Brain microvascular endothelial cell (primary cell): ENCODE measurements around the gene ITGA3.

Experiments
- DNase-seq: peaks from one replicate; pipeline ENCODE4 v3.0.0-alpha.2; 2020
- H3K27ac ChIP-seq: fragments of 250-450 bp; sonication (Bioruptor Pico); 2 replicates; pipeline ENCODE4 v1.5.1; 2020; ENCODE audit warnings: mild to moderate bottlenecking, moderate library complexity
- H3K27me3 ChIP-seq: fragments of 250-450 bp; sonication (Bioruptor Pico); replicated peaks from 2 replicates; pipeline ENCODE4 v1.5.1; 2020; ENCODE audit warnings: mild to moderate bottlenecking
- H3K36me3 ChIP-seq: fragments of 250-450 bp; sonication (Bioruptor Pico); replicated peaks from 2 replicates; pipeline ENCODE4 v1.5.1; 2020; ENCODE audit warnings: mild to moderate bottlenecking
- H3K4me3 ChIP-seq: 2 replicates; pipeline ENCODE4 v1.5.1; 2011; ENCODE audit warnings: low read depth, mild to moderate bottlenecking, control low read depth, low read length, moderate library complexity
- in situ Hi-C: cut with HindIII; loops from 2 replicates; pipeline ENCODE4 v1.10.0; 2017; ENCODE audit warnings: low sequenced_read_pairs, low pct_ligation_motif_present
- TF ChIP-seq, protein P1 (sequence below): IDR thresholded peaks from 2 replicates; pipeline ENCODE4 v1.5.1; 2011; ENCODE audit warnings: low read depth, mild to moderate bottlenecking, moderate library complexity, low read length, control low read depth, inconsistent platforms; ENCODE audit errors: missing control alignments

Gene ITGA3

DNA sequence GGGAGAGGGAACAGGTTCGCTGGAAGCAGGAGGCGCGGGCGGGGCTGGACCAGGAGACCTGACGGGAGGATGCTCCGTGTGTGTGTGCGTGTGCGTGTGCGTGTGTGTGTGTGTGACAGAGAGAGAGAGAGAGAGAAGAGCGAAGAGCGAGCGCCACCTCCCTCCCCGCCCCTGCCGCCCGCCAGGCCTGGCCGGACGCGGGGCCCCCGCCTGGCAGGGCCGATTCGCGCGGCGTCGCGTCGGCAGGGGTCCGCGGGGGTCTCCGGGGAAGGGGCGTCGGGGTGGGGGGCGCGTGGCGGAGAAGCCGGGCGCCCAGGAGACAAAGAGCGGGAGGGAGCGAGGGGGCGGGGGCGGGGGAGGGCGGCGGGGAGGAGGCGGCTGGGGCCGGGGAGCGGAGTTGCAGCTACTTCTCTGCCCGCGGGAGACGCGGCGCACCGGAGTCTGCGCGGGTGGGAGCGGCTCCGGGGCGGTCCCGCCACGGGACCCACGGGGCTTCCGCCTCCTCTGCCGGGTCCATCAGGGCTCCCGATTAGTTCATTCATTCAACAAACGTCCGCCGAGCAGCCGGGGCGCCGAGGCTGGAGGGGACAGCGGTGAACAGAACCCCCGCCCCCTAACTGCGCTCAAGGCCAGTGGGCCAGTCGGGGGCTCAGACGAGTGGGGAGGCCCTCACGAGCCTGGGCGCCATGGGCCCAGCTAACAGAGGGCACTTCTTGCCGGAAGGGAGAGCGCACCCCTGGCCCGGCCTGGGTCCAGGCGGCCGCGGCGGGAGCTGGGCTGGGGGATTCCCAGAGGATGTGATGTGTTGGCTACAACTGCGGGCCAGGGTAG lies 74.0 kb downstream of the ITGA3 start, which contains the start of gene SAMD14:
Gene SAMD14 (minus strand): TSS at position 433 of the 831 bp plus-strand sequence. CDS start 5,201 bp downstream, outside the sequence.
- peaks cover 10% of the 10 kb centered on the region for H3K36me3 ChIP-seq
- TF ChIP-seq, protein P1, sequence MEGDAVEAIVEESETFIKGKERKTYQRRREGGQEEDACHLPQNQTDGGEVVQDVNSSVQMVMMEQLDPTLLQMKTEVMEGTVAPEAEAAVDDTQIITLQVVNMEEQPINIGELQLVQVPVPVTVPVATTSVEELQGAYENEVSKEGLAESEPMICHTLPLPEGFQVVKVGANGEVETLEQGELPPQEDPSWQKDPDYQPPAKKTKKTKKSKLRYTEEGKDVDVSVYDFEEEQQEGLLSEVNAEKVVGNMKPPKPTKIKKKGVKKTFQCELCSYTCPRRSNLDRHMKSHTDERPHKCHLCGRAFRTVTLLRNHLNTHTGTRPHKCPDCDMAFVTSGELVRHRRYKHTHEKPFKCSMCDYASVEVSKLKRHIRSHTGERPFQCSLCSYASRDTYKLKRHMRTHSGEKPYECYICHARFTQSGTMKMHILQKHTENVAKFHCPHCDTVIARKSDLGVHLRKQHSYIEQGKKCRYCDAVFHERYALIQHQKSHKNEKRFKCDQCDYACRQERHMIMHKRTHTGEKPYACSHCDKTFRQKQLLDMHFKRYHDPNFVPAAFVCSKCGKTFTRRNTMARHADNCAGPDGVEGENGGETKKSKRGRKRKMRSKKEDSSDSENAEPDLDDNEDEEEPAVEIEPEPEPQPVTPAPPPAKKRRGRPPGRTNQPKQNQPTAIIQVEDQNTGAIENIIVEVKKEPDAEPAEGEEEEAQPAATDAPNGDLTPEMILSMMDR: no peak
- no peak for DNase-seq
- H3K27ac ChIP-seq: no peak within 1 kb of the TSS
- no peaks in the 10 kb centered on the region for H3K27me3 ChIP-seq
- in situ Hi-C loops: no loop called here
- H3K4me3 ChIP-seq: peak within 1 kb of the TSS; percentile 56

DNA sequence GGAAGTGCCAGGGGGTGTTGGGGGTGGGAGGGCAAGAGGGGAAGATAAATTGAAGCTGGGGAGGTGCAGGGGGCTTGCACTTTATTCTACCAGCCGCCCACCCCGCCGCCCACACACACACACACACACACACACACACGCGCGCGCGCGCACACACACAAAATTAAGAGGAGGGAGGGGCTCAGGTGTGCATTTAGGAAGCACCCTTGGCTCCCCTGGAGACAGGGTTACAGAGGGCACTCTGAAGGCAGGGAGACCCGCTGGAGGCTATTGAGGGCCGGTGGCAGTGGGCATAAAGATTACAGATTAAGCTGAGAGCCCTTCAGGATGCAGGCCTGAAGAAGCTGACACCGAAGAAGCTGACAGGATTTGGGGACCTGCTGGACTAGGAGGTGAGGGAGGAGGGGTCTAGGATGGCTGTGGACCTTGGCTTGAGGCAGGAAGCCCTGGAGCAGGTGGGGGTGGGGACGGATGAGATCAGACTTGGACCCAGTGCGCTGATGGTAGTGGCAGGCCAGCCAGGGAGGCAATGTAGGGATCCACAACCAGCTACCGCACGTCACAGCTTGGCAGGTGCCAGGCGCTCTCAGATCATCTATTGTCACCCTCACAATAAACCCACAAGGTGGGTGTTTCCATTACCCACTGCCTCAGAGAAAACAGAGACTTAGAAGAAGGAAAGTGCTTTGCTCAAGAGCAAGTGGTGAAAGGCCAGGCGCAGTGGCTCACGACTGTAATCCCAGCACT lies 74.8 kb downstream of the ITGA3 start:
- Histone ChIP-seq H3K4me3 (peak overlapping the region; percentile 56), H3K36me3 (peaks cover 13% of the 10 kb centered on the region), H3K27ac (no peak overlapping the region), H3K27me3 (no peaks in the 10 kb centered on the region)
- TF ChIP-seq, protein P1: no peak
- in situ Hi-C loops: no loop called here
- no peak for DNase-seq

- no peak overlapping the region for H3K4me3 ChIP-seq
- in situ Hi-C loops: no loop called here
- no peak overlapping the region for H3K27ac ChIP-seq
- TF ChIP-seq, protein P1: no peak
- DNase-seq: no peak
- H3K36me3 ChIP-seq: peaks cover 28% of the 10 kb centered on the region
- no peaks in the 10 kb centered on the region for H3K27me3 ChIP-seq
These were observed 76.3 kb downstream of the ITGA3 start for GRCh38 chr17:50132104-50132794.

- no peak for DNase-seq
- Histone ChIP-seq H3K27ac (no peak overlapping the region), H3K27me3 (no peaks in the 10 kb centered on the region), H3K4me3 (no peak overlapping the region), H3K36me3 (peaks cover 37% of the 10 kb centered on the region)
- TF ChIP-seq, protein P1: no peak
- in situ Hi-C loops: no loop called here
These were observed 77.3 kb downstream of the ITGA3 start for GRCh38 chr17:50133028-50133768.

GRCh38 chr17:50133769-50134099 lies 77.8 kb downstream of the ITGA3 start:
- H3K36me3 ChIP-seq: peaks cover 42% of the 10 kb centered on the region
- no peak overlapping the region for H3K4me3 ChIP-seq
- no peak overlapping the region for H3K27ac ChIP-seq
- DNase-seq: no peak
- H3K27me3 ChIP-seq: no peaks in the 10 kb centered on the region
- in situ Hi-C loops: no loop called here
- TF ChIP-seq, protein P1: no peak
